SK-N-SH treated with all-trans-retinoic acid at 6 μM for 48 hours (cell line): Measurements from ENCODE around the gene NUMB.

Experiments used
- ARNTL ChIP-seq: fragments of 450-650 bp; formaldehyde crosslinking; IDR thresholded peaks from 2 replicates; pipeline ENCODE4 v1.5.0; 2020; ENCODE audit warnings: low read depth, mild to moderate bottlenecking, moderate library complexity, borderline replicate concordance
- BACH2 ChIP-seq: fragments of 250-450 bp; sonication (Bioruptor Pico); IDR thresholded peaks from 2 replicates; pipeline ENCODE4 v1.9.0; 2021; ENCODE audit warnings: mild to moderate bottlenecking, borderline replicate concordance
- ZFP3 ChIP-seq: fragments of 250-450 bp; sonication (Bioruptor Pico); IDR thresholded peaks from 2 replicates; pipeline ENCODE4 v1.5.0; 2020; ENCODE audit warnings: mild to moderate bottlenecking, moderate library complexity
- TF ChIP-seq, protein P1 (sequence below): fragments of 250-450 bp; sonication (Bioruptor Pico); IDR thresholded peaks from 2 replicates; pipeline ENCODE4 v1.5.1; 2021; ENCODE audit warnings: mild to moderate bottlenecking, moderate library complexity
- TF ChIP-seq, protein P2 (sequence below): fragments of 250-450 bp; sonication (Bioruptor Pico); IDR thresholded peaks from 2 replicates; pipeline ENCODE4 v1.5.1; 2020; ENCODE audit warnings: low read depth, mild to moderate bottlenecking, moderate library complexity

DNA sequence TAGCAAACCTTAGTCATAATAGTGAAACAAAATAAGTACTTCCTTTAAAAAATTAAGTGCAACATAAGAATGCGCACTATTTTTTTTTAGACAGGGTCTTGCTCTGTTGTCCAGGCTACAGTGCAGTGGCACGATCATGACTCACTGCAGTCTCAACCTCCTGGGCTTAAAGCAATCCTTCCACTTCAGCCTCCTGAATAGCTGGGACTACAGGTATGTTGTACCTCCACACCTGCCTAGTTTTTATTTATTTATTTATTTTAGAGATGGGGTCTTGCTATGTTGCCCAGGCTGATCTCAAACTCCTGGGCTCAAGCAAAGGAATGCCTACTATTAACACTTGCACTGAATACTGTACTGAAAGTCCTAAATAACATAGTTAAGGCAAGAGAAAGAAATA is 93.8 kb downstream of the NUMB start:
- TF ChIP-seq ARNTL (CRISPR knock-in tag) (no peak), ZFP3 (CRISPR knock-in tag) (no peak), BACH2 (CRISPR knock-in tag) (no peak)
- TF ChIP-seq, protein P1, sequence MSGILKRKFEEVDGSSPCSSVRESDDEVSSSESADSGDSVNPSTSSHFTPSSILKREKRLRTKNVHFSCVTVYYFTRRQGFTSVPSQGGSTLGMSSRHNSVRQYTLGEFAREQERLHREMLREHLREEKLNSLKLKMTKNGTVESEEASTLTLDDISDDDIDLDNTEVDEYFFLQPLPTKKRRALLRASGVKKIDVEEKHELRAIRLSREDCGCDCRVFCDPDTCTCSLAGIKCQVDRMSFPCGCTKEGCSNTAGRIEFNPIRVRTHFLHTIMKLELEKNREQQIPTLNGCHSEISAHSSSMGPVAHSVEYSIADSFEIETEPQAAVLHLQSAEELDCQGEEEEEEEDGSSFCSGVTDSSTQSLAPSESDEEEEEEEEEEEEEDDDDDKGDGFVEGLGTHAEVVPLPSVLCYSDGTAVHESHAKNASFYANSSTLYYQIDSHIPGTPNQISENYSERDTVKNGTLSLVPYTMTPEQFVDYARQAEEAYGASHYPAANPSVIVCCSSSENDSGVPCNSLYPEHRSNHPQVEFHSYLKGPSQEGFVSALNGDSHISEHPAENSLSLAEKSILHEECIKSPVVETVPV (CRISPR knock-in tag): no peak
- TF ChIP-seq, protein P2, sequence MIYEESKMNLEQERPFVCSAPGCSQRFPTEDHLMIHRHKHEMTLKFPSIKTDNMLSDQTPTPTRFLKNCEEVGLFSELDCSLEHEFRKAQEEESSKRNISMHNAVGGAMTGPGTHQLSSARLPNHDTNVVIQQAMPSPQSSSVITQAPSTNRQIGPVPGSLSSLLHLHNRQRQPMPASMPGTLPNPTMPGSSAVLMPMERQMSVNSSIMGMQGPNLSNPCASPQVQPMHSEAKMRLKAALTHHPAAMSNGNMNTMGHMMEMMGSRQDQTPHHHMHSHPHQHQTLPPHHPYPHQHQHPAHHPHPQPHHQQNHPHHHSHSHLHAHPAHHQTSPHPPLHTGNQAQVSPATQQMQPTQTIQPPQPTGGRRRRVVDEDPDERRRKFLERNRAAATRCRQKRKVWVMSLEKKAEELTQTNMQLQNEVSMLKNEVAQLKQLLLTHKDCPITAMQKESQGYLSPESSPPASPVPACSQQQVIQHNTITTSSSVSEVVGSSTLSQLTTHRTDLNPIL: no peak
